ENCODE data around the gene CLEC20A. TPM values are rescaled to one million over a fixed set of nuclear protein-coding genes. Genes with fewer than 3 reads are reported as not detected.

The CLEC20A gene
- total and polyA plus RNA-seq, 9 of the 15 experiments (the other 6 are each of a cell fraction or from before 2014, with no cell fraction given) = not detected

GRCh38 chr1:178520803-178521202 is 24.0 kb upstream of the CLEC20A start:
- no peaks in the 10 kb centered on the region for H3K36me3 ChIP-seq (ENCODE audit: control insufficient read depth, insufficient read depth, low read length)

GRCh38 chr1:178518894-178519293 is 22.1 kb upstream of the CLEC20A start:
- Histone ChIP-seq H3K4me3 (no peak overlapping the region), H3K4me1 (replicated peaks in 1 of 2; ENCODE audit: control insufficient read depth in 2 of 2, insufficient read depth in 2 of 2, low read length in 2 of 2) (0 out of 5 replicates have a peak, but pooled peaks cover 0 to 3% of the 10 kb centered on the region in 2 experiments), H3K27me3 (ENCODE audit: control insufficient read depth in 2 of 2, insufficient read depth in 2 of 2, low read length in 2 of 2) (peaks cover 0 to 14% of the 10 kb centered on the region in 2 experiments; a peak in 2 of 5 replicates), H3K27ac (ENCODE audit: extremely low read depth, low read depth, low read length) (no peak overlapping the region), H4K20me1 (replicated peaks; ENCODE audit: control insufficient read depth, insufficient read depth, low read length) (no peaks in the 10 kb centered on the region), H2AFZ (ENCODE audit: low read depth, low read length) (no peak overlapping the region), H3K9me3 (replicated peaks; ENCODE audit: control insufficient read depth, insufficient read depth, low read depth, low read length) (no peaks in the 10 kb centered on the region), H3K4me2 (ENCODE audit: insufficient read depth, low read length) (no peak overlapping the region), H3K9me1 (ENCODE audit: control insufficient read depth, insufficient read depth, low read length) (no peaks in the 10 kb centered on the region), H3K79me2 (ENCODE audit: control insufficient read depth, insufficient read depth, low read length) (no peaks in the 10 kb centered on the region), H3K36me3 (ENCODE audit: control insufficient read depth, insufficient read depth, low read length) (no peaks in the 10 kb centered on the region), H3K9ac (ENCODE audit: insufficient read depth in 1 of 2, low read depth in 2 of 2, low read length in 2 of 2) (no peak overlapping the region)
- WGBS (ENCODE audit: insufficient coverage, low coverage, missing lambda C conversion rate) = 0% methylated on average over 4 of the region's 4 CpGs
- DNase-seq (ENCODE audit: extremely low read depth in 1 of 4, low spot score in 3 of 4) = no peak
- no TSS peak for BruUV-seq (replicated peaks)
- ChIA-PET POLR2A (interaction anchor here (2.2 kb wide), 1 partner anchor 13 kb away, joined by 5 read pairs; no protein-coding TSS in a partner anchor), CTCF (ENCODE audit: low intra/inter-chr PET ratio) (no interaction called here)
- intact Hi-C loops (cut with micrococcal nuclease) = no loop called here
- no peak for FAIRE-seq
- no peak for ATAC-seq
- in situ Hi-C loops (cut with MboI) = no loop called here
- no peak for TF ChIP-seq ZNF507 (tag; conservative IDR thresholded peaks at IDR 0.05)
- no peak for TF ChIP-seq PHF21A (IDR thresholded peaks at IDR 0.05; ENCODE audit: borderline replicate concordance, low read depth)
- no peak for TF ChIP-seq MTF1 (CRISPR knock-in tag; IDR thresholded peaks at IDR 0.05; ENCODE audit: borderline replicate concordance)
- no peak for TF ChIP-seq CREM (IDR thresholded peaks at IDR 0.05; ENCODE audit: low read depth)
- TF ChIP-seq CREB5 (CRISPR knock-in tag; IDR thresholded peaks at IDR 0.05) = no peak
- no peak for TF ChIP-seq CC2D1A (IDR thresholded peaks at IDR 0.05)
- no peak for TF ChIP-seq TRIM24 (IDR thresholded peaks at IDR 0.05)
- TF ChIP-seq SFPQ (IDR thresholded peaks at IDR 0.05; ENCODE audit: low read depth, low read length) = no peak
- TF ChIP-seq SMAD4 (CRISPR knock-in tag; conservative IDR thresholded peaks at IDR 0.05) = no peak
- no peak for TF ChIP-seq CBFB (CRISPR knock-in tag; IDR thresholded peaks at IDR 0.05)
- TF ChIP-seq ZBTB17 (CRISPR knock-in tag; IDR thresholded peaks at IDR 0.05) = no peak

More at GRCh38 chr1:178520803-178521202, 24.0 kb upstream of the CLEC20A start:
- BruUV-seq (replicated peaks) = no TSS peak
- Histone ChIP-seq H3K4me3 (no peak overlapping the region), H2AFZ (ENCODE audit: low read depth, low read length) (no peak overlapping the region), H3K27ac (ENCODE audit: extremely low read depth, low read depth, low read length) (no peak overlapping the region), H3K9me1 (ENCODE audit: control insufficient read depth, insufficient read depth, low read length) (no peaks in the 10 kb centered on the region), H3K9ac (ENCODE audit: insufficient read depth in 1 of 2, low read depth in 2 of 2, low read length in 2 of 2) (no peak overlapping the region), H3K4me2 (ENCODE audit: insufficient read depth, low read length) (no peak overlapping the region), H3K27me3 (ENCODE audit: control insufficient read depth in 2 of 2, insufficient read depth in 2 of 2, low read length in 2 of 2) (peaks cover 0 to 14% of the 10 kb centered on the region in 2 experiments; a peak in 2 of 5 replicates), H4K20me1 (replicated peaks; ENCODE audit: control insufficient read depth, insufficient read depth, low read length) (no peaks in the 10 kb centered on the region), H3K4me1 (replicated peaks in 1 of 2; ENCODE audit: control insufficient read depth in 2 of 2, insufficient read depth in 2 of 2, low read length in 2 of 2) (0 out of 5 replicates have a peak, but pooled peaks cover 0 to 3% of the 10 kb centered on the region in 2 experiments), H3K79me2 (ENCODE audit: control insufficient read depth, insufficient read depth, low read length) (no peaks in the 10 kb centered on the region), H3K9me3 (replicated peaks; ENCODE audit: control insufficient read depth, insufficient read depth, low read depth, low read length) (no peaks in the 10 kb centered on the region)
- ChIA-PET POLR2A (interaction anchor here (0.7 to 1.1 kb wide), 3 partner anchors 11 to 85 kb away, joined by 3 to 4 read pairs (median 3); no protein-coding TSS in a partner anchor), CTCF (ENCODE audit: low intra/inter-chr PET ratio) (no interaction called here)
- no peak for TF ChIP-seq ZC3H4 (CRISPR knock-in tag; IDR thresholded peaks at IDR 0.05; ENCODE audit: borderline replicate concordance)
- no peak for TF ChIP-seq RCOR1 (IDR thresholded peaks at IDR 0.05; ENCODE audit: borderline replicate concordance in 1 of 2, low read depth in 2 of 2, low read length in 2 of 2)
- no peak for TF ChIP-seq CBFA2T2 (conservative IDR thresholded peaks at IDR 0.05)
- TF ChIP-seq PML (IDR thresholded peaks at IDR 0.05; ENCODE audit: low read length) = no peak
- under 1% methylated on average over 11 of the region's 11 CpGs for WGBS (ENCODE audit: insufficient coverage, low coverage, missing lambda C conversion rate)
- intact Hi-C loops (cut with micrococcal nuclease) = no loop called here
- no peak for ATAC-seq
- no peak for DNase-seq (ENCODE audit: extremely low read depth in 1 of 4, low spot score in 3 of 4)
- FAIRE-seq = no peak
- in situ Hi-C loops (cut with MboI) = no loop called here

Measured in K562 (cell line).